Stimulated activated naive CD4-positive, alpha-beta T cell (primary cell): Measurements from ENCODE around the gene KCNH5.

ENCODE experiments used
- DNase-seq, 6 experiments: peaks; one replicate each; lab custom pipeline; 2025; lab: John Stamatoyannopoulos, UW

Gene KCNH5

GRCh38 chr14:62739647-62740046 is 305.6 kb downstream of the KCNH5 start:
- no peak for DNase-seq

DNA sequence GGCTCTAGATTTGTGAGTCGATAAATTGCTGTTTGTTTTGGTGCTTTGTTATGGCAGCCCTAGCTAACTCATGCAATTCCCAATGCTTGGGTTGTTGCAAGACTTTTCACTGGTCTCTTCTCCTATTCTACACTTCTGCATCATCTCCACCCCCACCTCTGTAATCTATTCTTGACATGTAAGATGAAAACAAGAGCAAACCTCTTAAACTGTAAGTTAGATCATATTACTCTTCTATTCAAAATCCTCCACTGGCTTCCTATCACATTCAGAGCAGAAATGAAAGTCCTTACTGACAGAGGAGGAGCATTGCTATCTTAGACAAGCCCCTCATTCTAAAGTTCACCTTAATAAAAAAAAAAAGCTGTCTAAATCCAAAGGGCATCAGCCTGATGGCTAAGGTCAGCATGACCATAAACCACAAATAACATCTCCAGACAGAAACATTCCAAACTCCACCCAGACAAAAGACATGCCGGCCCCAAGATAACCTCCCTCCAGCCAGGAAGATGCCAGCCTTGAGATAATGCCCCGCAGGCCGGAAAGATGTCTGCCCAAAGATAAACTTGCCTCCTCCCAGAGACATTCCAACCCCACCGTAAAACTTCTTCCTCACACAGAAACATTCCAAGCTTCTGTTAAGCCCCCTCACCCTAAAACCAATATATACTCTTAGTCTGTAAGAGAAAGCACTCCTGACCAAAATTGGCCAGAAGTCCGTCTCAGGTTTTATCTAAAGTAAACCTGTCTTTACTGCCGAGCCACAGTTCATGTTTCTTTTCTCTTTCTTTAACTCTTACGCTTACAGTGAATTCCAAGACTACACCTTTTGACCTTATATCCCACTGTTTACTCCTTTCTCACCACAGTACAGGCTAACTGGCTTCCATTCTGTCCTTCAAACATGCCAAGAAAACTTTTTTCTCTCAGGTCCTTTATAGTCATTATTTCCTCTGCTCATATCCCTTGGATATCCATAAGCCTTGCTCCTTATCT is 308.9 kb downstream of the KCNH5 start:
- DNase-seq: no peak

DNA sequence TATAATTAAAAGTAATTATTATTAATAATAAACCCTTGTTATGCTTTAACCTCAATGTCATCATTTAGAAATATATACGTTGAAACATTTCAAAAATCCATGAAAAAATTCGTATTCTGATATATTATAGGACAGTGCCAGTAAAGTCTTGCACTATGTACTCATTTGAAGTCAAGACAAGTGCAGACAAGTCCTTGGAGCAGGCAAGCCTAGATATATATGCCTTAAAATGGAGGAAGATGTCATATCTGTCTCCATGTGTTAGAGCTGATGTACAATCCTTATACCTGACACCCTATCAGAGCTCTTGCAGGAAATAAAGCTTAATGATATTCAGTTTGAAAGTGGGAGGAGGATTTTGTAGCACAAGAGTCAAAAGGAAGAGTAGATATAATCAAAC is 310.4 kb downstream of the KCNH5 start:
- DNase-seq: no peak

DNA sequence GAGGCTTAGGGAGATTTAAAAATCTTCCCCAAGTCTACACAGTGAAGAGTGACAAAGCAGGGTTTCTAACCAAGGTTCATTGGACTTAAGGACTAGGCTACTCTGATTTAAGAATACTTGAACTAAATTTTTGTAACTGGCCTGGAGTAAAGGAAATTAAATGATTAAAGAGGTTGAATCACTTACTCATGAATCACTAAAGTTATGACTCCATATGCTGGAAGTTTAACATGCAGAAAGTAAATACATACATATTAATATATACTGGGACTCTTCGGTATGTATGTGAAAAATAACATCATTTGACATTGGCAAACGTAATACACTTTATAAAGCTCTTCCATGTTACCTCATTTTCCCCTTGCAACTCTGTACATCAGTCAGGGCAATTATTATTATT is 322.9 kb downstream of the KCNH5 start:
- DNase-seq: no peak

GRCh38 chr14:62718629-62719028 is 326.6 kb downstream of the KCNH5 start:
- no peak for DNase-seq

DNA sequence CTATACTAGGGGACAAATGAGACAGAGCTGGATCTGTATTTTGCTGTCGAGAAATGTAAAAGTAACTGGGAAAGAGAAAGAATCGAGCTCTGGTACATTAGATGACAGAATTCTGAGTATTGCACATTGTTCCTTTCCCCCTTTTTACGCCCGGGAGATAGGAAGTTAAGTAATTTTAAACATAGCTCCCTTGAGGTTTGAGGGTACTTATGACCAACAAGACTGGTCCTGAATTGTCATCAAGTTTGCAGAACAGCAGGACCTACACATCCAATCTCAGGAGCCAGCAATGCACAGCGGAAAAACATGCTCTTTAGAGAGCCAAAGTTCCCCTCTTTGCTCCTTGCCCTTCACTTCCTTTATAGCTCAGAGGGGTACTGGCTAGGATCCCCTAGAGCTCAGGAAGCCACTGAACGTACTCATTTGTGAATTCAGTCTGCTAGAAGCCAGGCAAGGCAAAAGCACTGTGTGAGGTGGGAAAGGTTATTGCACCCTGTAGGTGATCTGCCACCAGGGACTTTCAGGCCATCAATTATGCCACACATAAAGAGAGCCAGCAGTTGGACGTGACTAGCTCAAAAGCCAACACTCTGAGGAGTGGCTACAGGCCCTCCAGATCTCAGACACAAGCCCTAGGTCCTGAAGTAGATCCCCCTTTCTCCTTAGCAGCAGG is 333.8 kb downstream of the KCNH5 start:
- DNase-seq: no peak

DNA sequence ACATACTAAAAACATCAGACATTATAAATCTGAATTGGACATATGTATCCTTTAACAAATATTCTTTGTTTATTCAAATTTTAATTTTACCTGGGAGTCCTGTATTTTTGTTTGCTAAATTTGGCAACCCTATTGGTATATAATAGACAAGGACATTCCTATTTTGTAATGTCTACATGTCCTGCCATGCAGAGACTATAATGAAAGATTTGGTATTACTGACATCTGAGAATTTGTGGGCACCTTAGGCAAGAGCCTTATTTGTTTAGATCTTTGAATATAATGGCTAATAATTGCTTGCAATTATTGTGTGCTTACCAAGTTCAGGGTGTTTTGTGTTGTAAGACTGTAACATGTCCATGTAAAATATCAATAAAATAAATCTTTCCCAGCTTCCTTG is 334.4 kb downstream of the KCNH5 start:
- no peak for DNase-seq

- DNase-seq: no peak
Observed at GRCh38 chr14:62709773-62710172, 335.5 kb downstream of the KCNH5 start.

DNA sequence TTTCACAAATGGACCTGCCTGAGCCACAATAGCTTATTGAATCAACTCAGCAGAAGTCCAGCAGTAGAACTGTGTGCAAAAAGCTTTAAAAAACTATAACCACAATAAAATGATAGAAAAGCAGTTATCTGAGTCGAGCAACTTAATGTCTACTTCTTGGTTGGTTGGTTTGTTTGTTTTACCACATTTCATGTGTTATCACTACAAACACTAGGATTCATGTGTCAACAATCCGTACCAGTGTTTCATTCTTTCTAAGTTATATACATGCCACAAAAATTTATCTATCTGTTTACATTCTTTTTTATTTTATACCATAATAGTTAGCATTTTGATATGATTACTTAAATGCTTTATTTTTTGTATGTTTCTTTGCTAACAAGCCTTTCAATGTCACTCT is 339.0 kb downstream of the KCNH5 start:
- DNase-seq: no peak

DNA sequence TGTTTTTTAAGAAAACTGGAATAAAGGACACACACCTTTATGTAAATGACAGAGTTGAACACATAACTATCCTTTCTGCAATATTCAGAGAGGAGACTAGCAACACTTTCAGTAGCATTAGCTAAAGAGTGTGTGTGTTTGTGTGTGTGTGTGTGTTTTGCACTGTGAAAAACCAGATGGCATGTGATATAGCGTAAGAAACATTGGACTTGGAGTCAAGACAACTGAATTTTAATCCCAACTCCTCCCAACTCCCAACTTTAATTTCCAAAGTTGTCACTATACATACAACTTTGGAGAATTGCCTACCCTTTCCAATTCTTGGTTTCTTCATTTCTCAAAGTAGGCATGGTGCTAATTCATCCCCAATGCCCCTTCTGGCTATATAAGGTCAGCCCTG is 347.8 kb downstream of the KCNH5 start:
- no peak for DNase-seq

DNA sequence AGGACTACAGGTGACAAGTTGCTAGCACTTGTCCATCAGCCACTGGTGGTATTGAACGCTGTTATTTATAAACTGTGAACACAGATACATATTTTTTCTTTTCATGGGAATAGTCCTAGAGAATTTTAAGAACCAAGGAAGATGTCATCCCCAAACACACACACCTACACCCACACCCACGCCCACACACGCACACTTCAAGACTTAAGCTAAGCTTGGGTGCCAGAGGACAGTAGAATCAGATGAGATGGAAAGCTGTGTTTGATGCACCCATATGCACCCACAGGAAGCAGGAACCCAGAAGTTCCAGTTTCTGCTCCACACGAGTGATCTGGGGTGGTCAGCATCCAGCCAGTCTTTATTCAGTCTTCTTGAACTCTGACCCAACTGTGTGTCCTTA is 348.3 kb downstream of the KCNH5 start:
- DNase-seq: no peak

DNA sequence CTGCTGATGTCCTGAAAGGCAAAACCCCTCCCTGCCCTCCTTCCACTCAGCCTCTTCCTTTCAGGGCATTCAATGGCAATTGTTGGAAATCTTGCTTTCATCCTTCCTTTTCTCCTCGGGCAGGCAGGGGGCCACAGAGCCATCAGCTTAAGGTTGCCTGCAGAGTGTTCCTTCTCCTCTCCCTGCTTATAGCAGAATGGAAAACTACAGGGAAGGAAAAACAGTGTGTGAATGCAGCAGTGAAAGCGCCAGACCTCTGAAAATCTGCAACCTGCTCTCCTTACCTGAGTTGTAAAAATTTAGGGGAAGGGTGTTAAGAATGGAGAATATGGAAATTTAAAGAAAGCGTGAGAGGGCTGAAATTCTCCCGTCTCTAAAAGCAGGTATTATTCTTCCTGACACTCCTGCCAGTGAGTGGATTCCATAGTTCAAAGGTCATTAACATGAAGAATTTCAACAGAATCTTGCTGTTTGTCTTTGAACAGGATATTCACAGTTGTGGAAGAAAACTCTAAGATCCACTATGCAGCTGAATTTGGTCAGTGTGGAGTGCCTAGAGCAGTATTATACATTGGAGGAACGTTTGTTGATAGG is 348.8 kb downstream of the KCNH5 start:
- DNase-seq: no peak

DNA sequence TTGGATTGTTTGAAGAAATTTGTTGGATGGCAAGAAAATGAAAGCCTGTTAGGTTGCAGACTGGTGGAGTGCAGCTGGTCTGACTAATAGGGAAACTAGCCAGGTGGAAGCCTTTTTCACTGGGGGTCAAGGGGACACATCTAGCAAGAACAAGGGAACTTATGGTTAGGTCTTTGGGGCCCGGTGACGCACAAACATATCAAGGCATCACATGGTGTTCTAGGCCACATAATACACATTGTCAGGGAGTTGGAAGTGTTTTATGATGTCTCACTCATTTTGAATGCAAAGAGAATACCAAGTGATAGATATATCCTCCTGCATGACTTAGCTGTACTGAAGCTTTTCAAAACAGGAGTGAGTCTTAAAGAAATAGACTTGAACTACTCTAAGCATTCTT is 351.2 kb downstream of the KCNH5 start:
- no peak for DNase-seq

GRCh38 chr14:62692490-62693106 is 352.7 kb downstream of the KCNH5 start:
- DNase-seq: no peak

DNA sequence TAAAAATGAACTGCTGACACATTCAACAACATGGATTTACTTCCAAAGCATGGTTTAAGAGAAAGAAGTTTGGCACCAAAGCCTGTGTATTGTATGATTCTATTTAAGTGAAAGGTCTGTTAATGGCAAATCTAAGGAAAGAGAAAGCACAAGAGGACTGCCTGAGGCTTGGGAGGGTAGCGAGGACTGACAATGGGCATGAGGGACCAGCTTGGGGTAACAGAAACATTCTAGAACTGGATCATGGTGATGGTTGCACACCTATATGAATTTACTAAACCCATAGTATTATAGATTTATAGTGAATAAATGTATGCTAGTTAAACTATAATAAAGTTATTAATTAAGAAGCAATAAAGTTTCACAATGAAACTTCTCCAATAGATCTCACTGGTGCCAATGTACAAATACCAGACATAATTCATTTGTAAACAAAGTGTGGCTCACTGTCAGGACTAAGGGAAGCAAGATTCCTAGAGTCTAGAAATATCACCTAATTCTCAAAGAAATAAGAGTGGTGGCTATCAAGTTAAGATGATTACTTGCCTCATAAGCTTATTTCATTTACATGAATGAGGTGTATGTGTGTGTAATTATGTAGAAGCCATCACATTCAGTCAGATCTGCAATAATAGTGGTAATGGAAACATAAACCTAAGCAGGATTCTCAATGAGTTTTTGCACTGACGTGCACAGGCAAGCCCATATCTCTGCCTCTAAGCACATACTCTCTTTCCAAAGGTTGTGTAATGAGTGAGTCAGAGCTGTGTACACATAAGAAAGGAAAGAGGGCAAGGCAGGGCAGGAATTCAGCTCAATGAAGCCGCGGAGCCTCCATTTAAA is 353.4 kb downstream of the KCNH5 start:
- DNase-seq: no peak

GRCh38 chr14:62689733-62690132 is 355.5 kb downstream of the KCNH5 start:
- no peak for DNase-seq

DNA sequence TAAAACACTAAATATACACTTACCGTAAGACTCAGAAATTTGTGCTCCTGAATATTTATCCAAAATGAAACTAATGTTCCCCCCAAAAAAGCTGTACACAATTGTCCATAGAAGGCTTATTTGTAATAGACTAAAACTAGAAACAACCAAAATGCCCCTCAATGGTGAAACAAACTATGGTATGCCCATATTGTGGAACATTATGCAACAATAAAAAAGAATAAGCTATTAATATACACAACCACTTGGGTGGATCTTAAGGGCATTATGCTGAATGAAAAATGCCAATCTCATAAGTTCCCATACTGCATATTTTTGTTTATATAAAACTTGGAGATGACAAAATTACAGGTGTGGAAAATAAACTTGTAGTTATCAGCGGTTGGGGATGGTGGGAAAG is 357.4 kb downstream of the KCNH5 start:
- no peak for DNase-seq

GRCh38 chr14:62684376-62684775 is 360.9 kb downstream of the KCNH5 start:
- DNase-seq: no peak

DNA sequence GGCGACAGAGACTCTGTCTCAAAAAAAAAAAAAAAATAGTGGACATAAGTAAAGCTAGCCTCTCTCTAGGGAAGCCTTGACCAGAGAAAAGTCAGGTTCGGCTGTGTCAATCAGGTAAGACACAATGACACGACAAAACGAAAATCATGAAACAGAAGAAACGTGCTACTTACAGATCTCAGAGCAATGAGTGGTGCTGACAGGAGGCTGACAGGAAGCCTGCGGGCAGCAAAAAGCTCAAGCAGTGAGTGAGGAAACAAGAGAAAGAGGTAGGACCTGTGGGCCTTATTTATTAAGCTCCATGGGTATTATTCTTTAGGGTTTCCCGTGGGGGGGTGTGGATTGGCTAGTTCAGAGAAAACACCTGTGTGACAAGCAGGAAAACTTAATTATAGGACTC is 363.1 kb downstream of the KCNH5 start:
- DNase-seq: no peak

DNA sequence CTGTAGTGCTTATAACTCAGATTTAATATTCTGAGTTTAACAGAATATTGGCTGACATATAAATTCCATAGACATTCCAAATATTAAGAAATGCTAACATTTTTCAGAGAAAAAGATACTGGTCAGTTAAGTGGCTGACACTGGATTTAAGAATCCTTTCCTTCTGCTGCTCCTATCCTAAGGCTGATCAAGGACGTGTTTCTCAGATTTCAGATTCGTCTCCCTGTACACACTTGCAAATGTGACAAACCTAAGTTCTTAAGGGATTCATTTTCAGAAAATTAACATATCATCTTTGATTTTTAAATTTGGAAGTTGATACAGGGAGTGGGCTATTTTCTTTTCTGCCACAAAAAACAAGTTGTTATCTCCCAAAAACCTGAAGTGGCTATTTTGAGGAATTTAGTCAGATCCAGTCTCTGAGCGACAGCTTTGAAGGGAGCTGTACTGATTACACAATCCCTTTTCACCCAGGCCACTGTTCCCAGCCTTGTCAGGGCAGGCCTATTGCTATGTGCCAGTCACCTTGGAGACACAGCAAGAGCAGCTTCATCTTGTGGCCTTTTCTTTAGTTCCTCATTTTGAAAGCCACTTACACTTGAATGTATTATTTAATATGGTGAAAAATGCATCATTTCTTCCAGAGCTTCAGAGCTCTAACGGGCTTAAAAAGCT is 370.6 kb downstream of the KCNH5 start:
- no peak for DNase-seq
